Brain pericyte (primary cell): ENCODE results near the gene PDC.
"Not testable (repeated sequence)": the region's sequence is repeated elsewhere in the genome, so short reads cannot be mapped to it uniquely, and the experiment has no call there.

ENCODE experiments used
- DNase-seq: peaks from one replicate; pipeline ENCODE4 v3.0.0-alpha.2; 2012; ENCODE audit warnings: low read depth, low spot score

Gene PDC

DNA sequence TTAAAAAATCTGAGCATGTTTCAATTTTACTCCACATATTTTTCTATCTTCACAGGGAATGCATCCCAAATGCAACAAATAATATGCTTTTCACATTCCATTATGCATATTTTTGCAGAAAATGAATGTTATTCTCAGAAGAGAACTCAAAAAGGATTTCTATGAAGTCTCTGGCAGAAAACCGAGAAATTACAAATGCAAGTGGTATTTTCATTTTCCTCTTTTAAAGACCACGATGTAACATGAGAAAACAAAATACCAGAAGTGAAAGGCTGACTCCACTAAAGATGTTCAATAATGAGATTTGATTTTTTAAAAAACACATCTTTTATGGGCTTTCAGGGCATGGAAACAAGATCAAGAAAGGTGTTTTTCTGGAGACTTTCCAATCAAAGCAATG is 5.0 kb upstream of the PDC start:
- DNase-seq, result no peak

DNA sequence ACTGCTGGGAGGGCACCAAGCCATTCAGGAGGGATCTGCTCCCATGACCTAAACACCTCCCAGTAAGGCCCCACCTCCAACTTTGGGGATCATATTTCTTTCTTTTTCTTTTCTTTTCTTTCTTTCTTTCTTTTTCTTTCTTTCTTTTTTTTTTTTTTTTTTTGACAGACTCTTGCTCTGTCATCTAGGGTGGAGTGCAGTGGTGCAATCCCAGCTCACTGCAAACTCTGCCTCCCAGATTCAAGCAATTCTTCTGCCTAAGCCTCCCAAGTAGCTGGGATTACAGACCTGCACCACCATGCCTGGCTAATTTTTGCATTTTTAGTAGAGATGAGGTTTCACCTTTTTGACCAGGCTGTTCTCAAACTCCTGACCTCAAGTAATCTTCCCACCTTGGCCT is 4.6 kb upstream of the PDC start:
- DNase-seq, result not testable (repeated sequence)

GRCh38 chr1:186463926-186464325 is 3.0 kb upstream of the PDC start:
- no peak for DNase-seq

DNA sequence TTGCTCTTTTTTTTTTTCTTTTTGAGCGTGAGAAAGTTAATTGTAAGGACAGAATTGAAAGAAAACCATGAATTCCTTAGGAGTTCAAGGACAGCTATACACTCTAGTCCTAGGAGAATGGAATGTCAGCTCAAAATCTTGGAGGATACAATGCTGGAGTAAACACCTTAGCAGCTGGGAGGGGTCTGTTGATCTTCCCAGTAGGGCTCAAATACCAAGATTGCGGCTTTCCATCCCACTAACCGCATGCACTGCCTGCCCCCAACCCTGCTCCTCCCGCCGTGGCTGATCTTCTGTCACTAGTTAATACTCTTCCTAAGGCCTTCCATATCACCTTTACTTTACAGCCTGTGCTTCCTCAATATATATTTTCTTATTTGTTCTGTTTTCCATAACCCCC is 2.6 kb upstream of the PDC start:
- DNase-seq, result no peak

- DNase-seq, result not testable (repeated sequence)
Observed at GRCh38 chr1:186459161-186459560, 1.8 kb downstream of the PDC start.

- DNase-seq, result no peak
Observed at GRCh38 chr1:186456729-186457255, 4.1 kb downstream of the PDC start.

- no peak for DNase-seq
Observed at GRCh38 chr1:186454981-186455380, 5.9 kb downstream of the PDC start.

GRCh38 chr1:186446152-186446551 is 14.8 kb downstream of the PDC start:
- DNase-seq, result no peak

DNA sequence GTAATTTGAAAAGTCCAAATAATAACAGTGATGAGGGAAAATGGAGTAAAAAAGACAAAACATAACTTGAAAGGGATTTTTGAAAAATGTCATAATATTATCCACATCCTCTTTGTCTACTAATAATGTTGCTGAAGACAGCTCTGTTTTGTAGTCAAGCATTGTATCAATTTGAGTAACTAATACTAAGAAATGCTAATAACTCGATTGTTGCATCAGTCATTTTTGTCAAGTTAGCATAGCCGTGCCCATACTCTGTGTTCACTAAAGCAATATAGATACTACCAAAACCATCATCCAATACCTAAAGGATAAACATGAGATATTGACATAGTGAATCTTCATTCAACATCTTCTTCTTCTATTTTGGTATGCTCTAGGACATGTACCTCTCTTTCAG is 17.3 kb downstream of the PDC start:
- no peak for DNase-seq

- DNase-seq, result no peak
Observed at GRCh38 chr1:186442651-186443375, 18.1 kb downstream of the PDC start.

DNA sequence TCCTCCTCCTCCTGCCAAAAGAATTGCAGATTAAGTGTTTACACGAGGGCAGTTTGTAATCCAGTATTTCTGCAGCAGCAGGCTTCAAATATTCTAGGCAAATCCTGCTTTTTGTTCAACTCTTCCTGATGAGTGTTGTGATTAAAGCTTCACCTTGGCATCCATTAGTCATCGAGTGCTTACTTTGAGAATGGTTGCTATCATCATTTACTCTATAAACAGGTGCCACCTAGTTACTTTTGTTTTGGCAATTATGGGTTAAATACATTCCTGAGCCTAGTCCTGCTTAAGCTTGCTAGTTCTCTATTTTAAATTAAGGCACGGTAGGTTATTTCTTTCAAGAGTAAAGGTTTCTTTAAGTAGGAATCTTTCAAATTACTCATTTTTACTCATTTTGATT is 20.3 kb downstream of the PDC start:
- DNase-seq, result no peak

GRCh38 chr1:186438567-186438966 is 22.3 kb downstream of the PDC start:
- no peak for DNase-seq

- no peak for DNase-seq
Observed at GRCh38 chr1:186435336-186435735, 25.6 kb downstream of the PDC start.

GRCh38 chr1:186429017-186429416 is 31.9 kb downstream of the PDC start:
- DNase-seq, result no peak

- no peak for DNase-seq
Observed at GRCh38 chr1:186426118-186426517, 34.8 kb downstream of the PDC start.

- DNase-seq, result no peak
Observed at GRCh38 chr1:186424539-186424938, 36.4 kb downstream of the PDC start.

DNA sequence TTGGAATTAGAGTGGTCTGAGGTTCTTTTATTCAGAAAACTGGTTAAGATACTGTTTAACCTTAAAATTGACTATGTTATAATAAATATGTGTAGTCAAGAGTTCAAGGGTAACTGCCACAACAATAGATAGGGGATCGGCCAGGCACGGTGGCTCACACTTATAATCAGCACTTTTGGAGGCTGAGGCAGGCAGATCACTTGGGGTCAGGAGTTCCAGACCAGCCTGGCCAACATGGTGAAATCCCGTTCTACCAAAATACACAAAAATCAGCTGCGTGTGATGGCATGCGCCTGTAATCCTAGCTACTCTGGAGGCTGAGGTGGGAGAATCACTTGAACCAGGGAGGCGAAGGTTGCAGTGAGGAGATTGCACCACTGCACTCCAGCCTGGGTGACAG is 39.5 kb downstream of the PDC start:
- DNase-seq, result no peak

DNA sequence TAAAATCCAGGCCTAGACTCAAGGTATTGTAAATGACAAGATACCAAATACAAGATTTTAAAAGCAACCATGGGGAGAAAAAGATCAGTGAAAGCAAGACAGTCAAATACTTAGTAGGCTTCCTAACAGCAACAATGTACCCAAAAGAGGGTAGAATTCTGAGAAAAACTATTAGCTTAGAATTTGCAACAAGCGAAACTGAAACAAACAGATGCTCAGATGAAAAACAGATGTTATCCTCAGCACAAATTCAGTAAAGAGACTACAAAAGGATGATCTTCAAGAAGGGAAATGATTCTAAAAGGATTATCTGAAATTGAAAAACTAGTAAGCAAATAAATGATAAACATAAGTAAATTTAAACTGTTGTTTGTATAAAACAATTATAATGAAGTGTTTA is 40.0 kb downstream of the PDC start:
- DNase-seq, result peak; percentile 10

- DNase-seq, result no peak
Observed at GRCh38 chr1:186420311-186420710, 40.6 kb downstream of the PDC start.

DNA sequence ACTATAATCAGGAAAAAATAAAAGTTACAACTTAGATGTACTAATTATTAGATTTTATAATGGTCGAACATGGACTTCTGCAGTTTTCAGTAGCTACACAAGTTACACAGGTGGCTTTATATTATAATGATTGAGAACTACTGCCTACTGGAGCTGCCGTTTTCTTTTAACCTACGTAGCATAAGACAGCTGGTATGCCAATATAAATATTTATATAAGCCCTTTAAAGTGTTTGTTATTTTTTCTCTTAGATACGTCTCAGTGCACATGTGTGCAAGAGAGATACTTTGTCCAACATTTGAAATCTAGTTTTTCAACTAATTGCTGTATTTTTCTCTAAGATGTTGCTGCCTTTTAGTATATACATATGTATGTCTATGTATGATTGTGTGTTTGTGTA is 42.4 kb downstream of the PDC start:
- DNase-seq, result no peak

DNA sequence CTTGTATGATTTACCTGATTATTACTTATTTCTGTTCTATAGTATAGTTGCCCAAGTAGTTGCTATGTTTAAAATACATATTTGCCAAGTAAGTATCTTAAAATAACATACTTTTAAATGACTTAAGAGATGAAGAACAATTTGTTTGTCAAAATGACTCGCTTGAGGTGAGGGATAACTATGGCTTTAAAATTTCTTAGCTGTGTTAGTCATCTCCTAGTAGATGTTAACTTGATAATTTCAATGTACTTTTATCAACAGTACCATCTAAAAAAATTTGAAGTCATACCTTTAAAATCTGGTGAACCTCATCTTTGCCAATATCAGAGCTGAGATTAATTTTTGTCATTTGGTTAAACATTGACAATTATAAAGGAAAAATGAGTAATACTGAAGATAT is 47.6 kb downstream of the PDC start:
- no peak for DNase-seq

DNA sequence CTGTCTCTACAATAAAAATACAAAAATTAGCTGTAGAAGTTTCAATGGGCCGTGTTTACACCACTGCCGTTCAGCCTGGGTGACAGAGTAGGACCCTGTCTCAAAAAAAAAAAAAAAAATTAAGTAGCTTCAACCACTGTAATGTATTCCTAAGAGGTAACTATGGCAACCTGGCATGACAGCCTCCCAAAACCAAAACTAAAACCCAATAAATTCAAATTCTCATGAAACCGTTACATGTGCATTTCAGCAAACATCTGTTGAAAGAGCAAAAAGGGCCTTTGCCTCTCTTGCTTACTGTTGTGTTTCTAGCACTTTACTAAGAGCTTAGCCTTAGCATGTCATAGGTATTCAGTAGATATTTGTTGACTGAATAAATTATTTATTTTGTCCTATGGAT is 51.8 kb downstream of the PDC start:
- no peak for DNase-seq

- peak; percentile 13 for DNase-seq
Observed at GRCh38 chr1:186404454-186405051, 56.4 kb downstream of the PDC start.
